GM21723 (cell line): ENCODE measurements around the gene SHISAL2B.
"Not testable (repeated sequence)": the region's sequence is repeated elsewhere in the genome, so short reads cannot be mapped to it uniquely, and the experiment has no call there.

Experiments
- ATAC-seq: cut with Tn5 transposase; IDR thresholded peaks from one replicate; pipeline ENCODE4 v1.9.1; 2021; ENCODE audit warnings: mild to moderate bottlenecking, moderate library complexity; ENCODE audit not compliant: unreplicated experiment

SHISAL2B gene

DNA sequence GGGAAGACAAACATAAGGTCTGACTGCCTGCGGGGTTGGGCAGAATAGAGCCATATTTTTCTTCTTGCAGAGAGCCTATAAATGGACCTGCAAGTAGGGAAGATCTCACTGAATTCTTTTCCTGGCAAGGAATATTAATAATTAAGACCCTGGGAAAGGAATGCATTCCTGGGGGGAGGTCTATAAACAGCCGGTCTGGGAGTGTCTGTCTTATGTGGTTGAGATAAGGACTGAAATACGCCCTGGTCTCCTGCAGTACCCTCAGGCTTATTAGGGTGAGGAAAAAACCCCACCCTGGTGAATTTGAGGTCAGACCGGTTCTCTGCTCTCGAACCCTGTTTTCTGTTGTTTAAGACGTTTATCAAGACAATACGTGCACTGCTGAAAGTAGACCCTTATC, 6.1 kb downstream of the SHISAL2B start:
- not testable (repeated sequence) for ATAC-seq

DNA sequence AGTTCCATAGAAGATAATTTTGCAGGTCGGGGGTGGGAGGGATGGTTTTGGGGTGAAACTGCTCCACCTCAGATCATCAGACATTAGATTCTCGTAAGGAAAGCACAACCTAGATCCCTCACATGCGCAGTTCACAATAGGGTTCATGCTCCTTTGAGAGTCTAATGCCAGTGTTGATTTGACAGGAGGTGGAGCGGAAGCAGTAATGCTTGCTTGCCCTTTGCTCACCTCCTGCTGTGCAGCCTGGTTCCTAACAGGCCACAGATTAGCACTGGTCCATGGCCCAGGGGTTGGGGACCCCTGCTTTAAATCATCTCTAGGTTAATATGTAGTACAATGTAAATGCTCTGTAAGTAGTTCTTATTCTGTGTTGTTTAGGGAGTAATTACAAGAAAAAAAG, 10.5 kb downstream of the SHISAL2B start:
- ATAC-seq: no peak

DNA sequence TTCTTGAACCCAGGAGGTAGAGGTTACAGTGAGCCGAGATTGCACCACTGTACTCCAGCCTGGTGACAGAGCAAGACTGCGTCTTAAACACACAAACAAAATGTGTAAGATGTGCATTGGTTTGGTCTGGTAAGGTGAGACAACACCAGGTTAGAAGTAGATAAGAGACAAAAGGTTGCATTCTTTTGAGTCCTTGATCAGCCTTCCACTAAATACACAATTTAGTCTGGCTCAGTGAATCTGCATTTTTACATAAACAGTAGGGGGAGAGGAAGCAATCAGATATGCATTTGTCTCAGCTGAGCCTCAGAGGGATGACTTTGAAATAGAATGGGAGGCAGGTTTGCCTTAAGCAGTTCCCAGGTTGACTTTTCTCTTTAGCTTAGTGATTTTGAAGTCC, 15.8 kb downstream of the SHISAL2B start:
- not testable (repeated sequence) for ATAC-seq

DNA sequence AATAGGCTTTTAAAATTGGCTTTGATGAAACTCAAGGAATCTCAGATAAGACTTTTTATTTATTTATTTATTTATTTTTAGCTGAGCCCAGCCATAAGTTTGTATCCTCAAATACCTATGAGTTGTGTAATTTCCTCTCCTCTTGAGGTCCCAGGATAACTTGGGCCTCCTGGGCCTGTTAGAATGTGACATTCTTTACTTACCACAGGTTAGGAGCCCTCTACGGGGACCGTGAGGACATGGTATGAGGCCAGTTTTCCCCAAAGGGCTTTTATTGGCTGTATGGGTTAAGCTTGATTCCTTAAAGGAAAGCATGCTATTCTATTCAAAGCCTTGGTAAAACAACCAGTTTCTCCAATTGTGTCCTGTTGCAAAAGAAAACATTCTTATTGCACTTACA, 16.9 kb downstream of the SHISAL2B start:
- ATAC-seq: no peak

DNA sequence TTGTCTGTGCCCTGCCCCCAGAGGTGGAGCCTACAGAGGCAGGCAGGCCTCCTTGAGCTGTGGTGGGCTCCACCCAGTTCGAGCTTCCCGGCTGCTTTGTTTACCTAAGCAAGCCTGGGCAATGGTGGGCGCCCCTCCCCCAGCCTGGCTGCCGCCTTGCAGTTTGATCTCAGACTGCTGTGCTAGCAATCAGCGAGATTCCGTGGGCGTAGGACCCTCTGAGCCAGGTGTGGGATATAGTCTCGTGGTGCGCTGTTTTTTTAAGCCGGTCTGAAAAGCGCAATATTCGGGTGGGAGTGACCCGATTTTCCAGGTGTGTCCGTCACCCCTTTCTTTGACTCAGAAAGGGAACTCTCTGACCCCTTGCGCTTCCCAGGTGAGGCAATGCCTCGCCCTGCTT, 24.2 kb downstream of the SHISAL2B start:
- not testable (repeated sequence) for ATAC-seq

DNA sequence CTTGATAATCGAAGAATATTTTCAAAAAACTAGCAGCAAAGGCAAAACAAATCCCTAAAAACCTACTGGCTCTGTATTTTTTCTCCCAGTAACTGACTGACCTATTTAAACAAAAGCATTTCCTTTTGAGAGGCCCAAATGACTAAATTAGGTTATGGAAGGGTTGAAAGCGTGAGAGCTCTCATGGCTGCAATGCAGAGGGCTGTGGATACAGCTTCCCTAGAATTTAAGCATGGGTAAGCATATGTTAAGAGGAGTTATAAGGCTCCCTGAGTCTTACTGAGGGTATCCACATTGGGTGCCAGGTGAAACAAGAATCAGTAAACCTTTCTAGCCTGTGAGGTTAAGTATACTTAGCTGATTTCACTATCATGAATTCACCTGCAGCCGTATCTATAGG, 32.3 kb downstream of the SHISAL2B start:
- ATAC-seq: no peak

DNA sequence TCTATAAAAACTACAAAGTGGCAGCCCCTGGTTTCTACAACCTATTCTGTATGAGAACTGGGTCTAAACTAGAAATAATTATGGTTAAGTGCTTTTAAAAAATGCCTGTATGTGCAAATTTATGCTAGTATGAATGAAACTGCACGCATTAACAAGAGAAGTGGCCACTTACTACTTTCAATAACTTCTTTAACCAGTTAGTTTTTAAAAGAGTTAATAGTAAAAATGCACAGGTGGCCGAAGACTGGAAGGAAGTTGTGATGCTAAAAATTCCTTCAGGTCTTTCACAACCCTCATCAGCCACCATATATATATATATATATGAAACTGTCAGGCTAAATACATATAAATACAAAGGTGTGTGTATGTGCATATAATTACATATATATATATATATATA, 36.8 kb downstream of the SHISAL2B start:
- no peak for ATAC-seq

DNA sequence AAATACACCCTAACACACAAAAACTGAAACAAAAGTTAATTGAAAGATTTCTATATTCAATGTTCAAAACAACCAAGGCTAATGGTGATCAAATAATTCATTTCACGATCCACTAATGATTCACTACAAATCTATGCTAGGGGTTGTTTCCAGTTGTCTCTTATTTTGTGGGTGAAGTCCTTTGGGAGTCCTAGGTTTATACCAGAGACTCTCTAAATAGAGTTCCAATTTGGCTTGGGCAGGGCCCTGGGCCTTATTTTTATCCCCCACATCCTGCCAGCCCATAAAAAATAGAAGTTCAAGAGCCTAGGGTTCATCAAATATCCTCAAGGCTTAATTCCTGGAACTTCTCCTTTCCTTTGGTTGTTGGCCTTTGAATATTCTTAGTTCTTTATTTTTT, 52.1 kb downstream of the SHISAL2B start:
- ATAC-seq: no peak

DNA sequence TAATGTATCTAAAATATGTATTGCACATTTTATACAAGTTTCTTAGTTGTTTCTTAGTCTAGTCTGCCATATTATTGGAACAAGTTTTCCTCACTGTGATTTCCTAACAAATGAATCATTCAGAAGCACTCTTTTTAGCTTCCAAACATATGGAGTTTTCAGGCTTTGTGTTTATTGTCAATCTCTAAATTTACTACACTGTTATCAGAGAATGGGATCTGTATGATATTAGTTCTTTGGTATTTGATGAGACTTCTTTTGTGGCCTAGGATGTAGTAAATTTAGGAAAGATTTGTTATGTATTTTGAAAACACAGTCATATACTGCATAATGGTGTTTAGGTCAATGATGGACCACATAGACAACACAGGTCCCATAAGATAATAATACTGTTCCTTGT, 52.5 kb downstream of the SHISAL2B start:
- ATAC-seq: no peak

DNA sequence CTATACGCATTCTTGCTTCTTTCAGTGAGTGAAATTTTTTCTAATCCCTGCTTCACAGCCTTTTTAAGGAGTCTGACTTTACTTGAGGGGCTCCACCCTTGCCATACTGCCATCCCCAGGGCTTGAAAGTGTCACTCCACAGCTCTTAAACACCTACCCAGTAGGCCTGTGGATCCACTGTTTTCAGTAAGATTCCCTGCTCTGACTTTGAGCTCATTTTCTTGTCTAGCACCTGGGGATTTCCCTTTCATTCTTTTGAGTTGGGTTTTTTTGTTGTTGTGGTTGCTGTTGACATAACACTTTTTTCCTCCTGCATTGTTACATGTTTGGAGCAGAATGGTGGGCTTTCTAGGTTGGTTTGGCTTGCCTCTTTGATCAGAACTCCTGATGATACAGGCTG, 54.6 kb downstream of the SHISAL2B start:
- no peak for ATAC-seq

DNA sequence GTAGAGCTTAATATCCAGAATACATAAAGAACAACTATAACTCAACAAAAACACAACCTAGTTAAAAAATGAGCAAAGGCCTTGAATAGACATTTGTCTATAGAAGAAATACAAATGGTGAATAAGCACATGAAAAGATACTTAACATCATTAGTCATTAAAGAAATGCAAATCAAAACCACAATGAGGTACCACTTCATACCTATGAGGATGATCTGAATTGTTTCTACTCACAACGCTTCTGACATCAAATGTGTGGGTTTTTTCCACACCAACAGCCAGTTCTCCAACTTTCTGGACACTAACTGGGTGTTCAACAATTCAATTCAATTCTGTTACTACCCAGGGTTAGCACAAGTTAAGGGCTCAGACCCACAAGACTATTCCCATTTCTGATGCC, 56.1 kb downstream of the SHISAL2B start:
- no peak for ATAC-seq

DNA sequence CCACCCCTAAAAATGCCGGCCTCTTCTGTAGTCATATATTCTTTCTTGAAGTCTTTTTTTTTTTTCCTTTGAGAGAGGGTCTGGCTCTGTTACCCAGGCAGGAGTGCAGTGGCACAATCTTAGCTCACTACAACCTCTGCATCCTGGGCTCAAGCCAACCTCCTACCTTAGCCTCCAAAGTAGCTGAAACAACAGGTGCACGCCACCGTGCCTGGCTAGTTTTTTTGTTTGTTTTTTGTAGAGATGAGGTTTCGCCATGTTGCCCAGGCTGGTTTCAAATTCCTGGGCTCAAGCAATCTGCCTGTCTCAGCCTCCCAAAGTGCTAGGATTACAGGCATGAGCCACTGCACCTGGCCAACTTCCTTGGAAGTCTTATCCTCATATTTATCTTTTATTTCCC, 59.1 kb downstream of the SHISAL2B start:
- no peak for ATAC-seq

DNA sequence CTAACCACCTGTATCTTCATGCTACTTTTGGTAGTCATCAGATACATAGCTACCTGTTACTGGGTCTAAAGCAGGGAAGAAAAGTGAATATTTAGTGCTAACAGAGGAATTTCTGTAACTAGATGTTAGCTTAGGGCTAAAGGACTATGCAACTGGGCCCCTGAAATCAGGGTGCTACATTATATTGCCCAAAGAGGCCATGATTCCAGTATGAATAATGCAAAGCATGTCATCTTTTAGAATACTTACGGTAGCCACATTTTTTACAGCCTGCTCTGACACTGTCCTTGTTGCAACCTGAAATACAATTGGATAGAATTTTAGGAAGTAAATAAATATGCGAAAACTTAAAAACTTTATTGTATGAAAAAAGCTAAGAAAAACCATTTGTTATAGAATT, 63.8 kb downstream of the SHISAL2B start:
- no peak for ATAC-seq

DNA sequence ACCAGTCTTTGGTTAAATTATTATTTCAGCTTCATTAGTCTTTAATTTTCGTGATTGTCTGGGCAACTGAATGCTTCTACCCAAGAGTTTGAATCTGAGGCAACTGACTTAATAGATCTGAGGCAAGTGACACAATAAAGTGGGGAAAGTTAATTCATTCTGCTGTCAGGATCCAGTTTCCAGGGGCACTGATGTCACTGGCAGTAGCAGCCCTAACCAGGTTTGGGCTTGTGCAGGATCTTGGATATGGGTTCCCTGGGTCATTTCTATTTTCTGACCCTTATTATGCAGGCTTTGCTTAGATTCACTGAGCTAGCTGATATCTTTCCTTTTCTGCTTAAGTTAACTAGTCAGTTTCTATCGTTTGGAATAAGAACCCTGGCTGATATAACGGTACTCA, 68.6 kb downstream of the SHISAL2B start:
- no peak for ATAC-seq

DNA sequence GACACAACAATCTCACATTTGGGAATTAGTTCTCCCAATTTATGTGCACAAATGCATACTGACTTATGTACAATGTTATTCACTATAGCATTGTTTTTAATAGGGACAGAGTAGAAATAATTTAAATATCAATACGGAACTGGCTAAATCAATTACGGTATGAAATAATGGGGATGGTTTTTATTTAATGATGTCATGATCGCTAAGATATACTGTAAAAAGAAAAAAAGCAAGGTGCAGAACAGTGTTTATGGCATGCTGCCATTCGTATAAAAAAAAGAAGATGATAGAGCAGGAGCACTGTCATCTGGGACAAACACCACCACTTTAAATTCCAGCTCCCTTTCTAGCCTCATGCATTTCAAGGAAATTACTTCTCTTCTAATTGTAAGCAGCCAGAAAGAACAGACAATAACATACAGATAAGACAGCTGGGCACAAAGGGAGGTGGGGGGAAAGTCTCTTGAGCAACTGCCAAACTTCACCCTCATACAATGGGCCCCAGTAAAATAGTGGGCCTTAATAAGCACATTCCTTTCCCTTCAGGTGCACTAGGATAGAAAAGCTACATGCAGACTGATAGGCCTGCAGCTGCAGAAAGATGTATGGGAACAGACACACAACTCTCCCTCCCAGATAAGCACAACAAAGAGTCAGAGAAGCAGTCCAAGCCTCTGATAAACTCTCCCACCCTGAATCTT, 69.8 kb downstream of the SHISAL2B start:
- no peak for ATAC-seq

DNA sequence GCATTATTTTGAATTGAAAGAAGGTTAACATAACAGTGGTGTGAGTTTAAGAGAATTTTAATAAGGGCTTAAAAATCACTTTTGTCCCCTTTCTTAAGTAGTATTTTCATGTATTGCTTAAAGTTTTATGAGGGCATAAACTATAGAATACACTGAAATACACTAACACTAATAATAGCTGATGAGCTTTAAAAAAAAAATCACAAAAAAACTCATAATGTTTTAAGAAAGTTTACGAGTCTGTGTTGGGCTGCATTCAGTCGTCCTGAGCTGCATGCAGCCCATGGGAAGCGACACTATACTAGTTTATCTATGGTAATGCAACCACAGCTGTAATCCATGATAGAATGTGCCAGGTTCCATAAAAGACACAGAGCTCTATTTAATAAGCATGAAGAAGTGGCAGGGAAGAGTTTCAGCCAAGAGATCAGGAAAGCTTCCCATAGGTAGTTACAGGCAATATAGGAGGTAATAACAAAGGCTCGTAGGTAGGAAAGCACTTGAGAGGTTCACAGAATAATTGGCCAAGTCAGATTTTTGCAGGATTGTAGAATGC, 73.7 kb downstream of the SHISAL2B start:
- no peak for ATAC-seq

DNA sequence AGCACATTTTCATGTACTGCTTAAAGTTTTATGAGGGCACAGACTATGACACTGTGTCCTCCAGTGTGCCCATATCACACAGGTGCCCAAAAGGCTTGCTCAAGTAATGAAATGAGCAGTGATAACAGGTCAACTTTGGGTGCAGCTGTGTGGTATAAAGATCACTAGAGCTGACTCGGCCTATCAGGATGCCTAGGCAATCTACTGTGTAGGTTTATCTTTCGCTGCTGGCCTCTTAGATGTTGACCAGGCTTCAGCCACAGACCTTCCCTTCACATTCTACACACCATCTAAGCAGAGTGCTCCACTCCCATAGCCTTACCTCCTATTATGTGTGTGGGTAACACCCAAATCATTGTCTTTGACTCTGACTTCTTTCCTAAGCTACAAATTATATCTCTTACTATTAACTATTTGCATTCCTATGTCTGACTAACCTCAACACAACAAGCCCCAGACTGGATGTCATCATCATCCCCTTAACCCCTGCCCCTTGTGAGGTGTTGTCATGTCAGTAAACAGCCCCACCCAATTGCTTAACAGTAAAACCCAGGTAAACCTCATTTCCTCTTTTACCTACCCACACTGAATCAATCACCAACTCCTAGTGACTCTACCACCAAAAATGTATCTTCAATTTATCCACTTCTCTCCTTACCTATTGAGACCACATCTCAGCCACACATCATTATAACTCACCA, 75.7 kb downstream of the SHISAL2B start:
- ATAC-seq: no peak

DNA sequence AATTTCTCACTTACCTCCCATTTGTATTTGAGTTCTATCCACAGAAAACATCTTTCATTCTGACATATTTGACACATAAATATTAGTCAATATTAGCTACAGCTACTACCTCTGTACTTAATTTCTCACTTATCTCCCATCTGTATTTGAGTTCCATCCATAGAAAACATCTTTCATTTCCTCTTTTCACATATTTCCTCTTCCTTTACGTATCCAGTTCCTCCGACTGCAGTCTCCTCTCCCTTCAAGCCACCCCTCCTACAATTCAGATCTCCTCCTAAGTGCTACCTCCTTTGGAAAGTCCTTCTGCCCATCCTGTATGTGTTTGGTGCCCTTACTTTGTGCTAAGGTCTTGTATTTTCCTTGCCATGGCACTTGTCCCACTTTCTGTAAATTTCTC, 76.6 kb downstream of the SHISAL2B start:
- no peak for ATAC-seq
